ENCODE measurements around the gene RBM8A. TPM values are rescaled to one million over a fixed set of nuclear protein-coding genes. Genes with fewer than 3 reads are reported as not detected.

RBM8A gene
- total RNA-seq, 2 experiments from 2014 or later, result 293 to 330 TPM

- peak; percentile 62 for DNase-seq
- H3K4me3 Mint-ChIP-seq, result peak overlapping the region; percentile 85
- intact Hi-C loops (cut with DNase I, micrococcal nuclease), result loop anchor here in 1 of 2 experiments (5.0 kb wide), 1 partner anchor 90 kb away; no protein-coding TSS in a partner anchor
- peaks cover 44% of the 10 kb centered on the region for H3K4me1 Mint-ChIP-seq
- CTCF ChIA-PET, result interaction anchor here (0.6 to 6.1 kb wide), 8 partner anchors 14 to 117 kb away, joined by 3 to 46 read pairs (median 8); partner anchors contain the start of gene NUDT17
- peaks cover 7% of the 10 kb centered on the region for H3K9me3 Mint-ChIP-seq (ENCODE audit: low read depth)
- peaks cover 14% of the 10 kb centered on the region for H3K36me3 Mint-ChIP-seq (ENCODE audit: low read depth)
- peak; percentile 0 for ATAC-seq
- POLR2A ChIA-PET, result interaction anchor here (0.8 to 4.7 kb wide), 5 partner anchors 17 to 103 kb away, joined by 3 to 38 read pairs (median 4); partner anchors contain the start of genes PIAS3 and RBM8A
- H3K27ac Mint-ChIP-seq, result peak overlapping the region; percentile 91
- no peaks in the 10 kb centered on the region for H3K27me3 Mint-ChIP-seq
These were observed 35.1 kb upstream of the RBM8A start for GRCh38 chr1:145962157-145963102.

GRCh38 chr1:145961425-145962156 lies 34.3 kb upstream of the RBM8A start:
- Mint-ChIP-seq H3K4me3 (peak overlapping the region; percentile 85), H3K27ac (peak overlapping the region; percentile 91), H3K4me1 (peaks cover 46% of the 10 kb centered on the region), H3K27me3 (no peaks in the 10 kb centered on the region), H3K9me3 (ENCODE audit: low read depth) (no peaks in the 10 kb centered on the region), H3K36me3 (ENCODE audit: low read depth) (peaks cover 9% of the 10 kb centered on the region)
- CTCF ChIA-PET, result interaction anchor here (1.0 kb wide), 1 partner anchor 22 kb away, joined by 3 read pairs; no protein-coding TSS in a partner anchor
- DNase-seq, result peak; percentile 83
- ATAC-seq, result peak; percentile 2
- intact Hi-C loops (cut with DNase I, micrococcal nuclease), result loop anchor here in 1 of 2 experiments (5.0 kb wide), 1 partner anchor 91 kb away; no protein-coding TSS in a partner anchor
- POLR2A ChIA-PET, result interaction anchor here (1.2 to 4.7 kb wide), 3 partner anchors 34 to 103 kb away, joined by 4 to 38 read pairs (median 8); partner anchors contain the start of genes PIAS3 and RBM8A

- Mint-ChIP-seq H3K4me3 (peak overlapping the region; percentile 85), H3K27me3 (no peaks in the 10 kb centered on the region), H3K36me3 (ENCODE audit: low read depth) (peaks cover 9% of the 10 kb centered on the region), H3K27ac (peak overlapping the region; percentile 91), H3K4me1 (peaks cover 49% of the 10 kb centered on the region), H3K9me3 (ENCODE audit: low read depth) (no peaks in the 10 kb centered on the region)
- DNase-seq (no peak), ATAC-seq (no peak)
- POLR2A ChIA-PET, result interaction anchor here (2.4 to 4.7 kb wide), 2 partner anchors 34 to 91 kb away, joined by 8 to 38 read pairs; partner anchors contain the start of gene RBM8A
- CTCF ChIA-PET, result interaction anchor here (1.0 kb wide), 2 partner anchors 19 to 23 kb away, joined by 3 to 5 read pairs; no protein-coding TSS in a partner anchor
- intact Hi-C loops (cut with DNase I, micrococcal nuclease), result loop anchor here in 1 of 2 experiments (5.0 kb wide), 1 partner anchor 91 kb away; no protein-coding TSS in a partner anchor
These were observed 33.8 kb upstream of the RBM8A start for GRCh38 chr1:145961109-145961424.

GRCh38 chr1:145960468-145961108 lies 33.3 kb upstream of the RBM8A start:
- intact Hi-C loops (cut with DNase I, micrococcal nuclease), result loop anchor here in 1 of 2 experiments (5.0 kb wide), 1 partner anchor 92 kb away; no protein-coding TSS in a partner anchor
- ATAC-seq (no peak), DNase-seq (peak; percentile 71)
- Mint-ChIP-seq H3K9me3 (ENCODE audit: low read depth) (no peaks in the 10 kb centered on the region), H3K36me3 (ENCODE audit: low read depth) (peaks cover 9% of the 10 kb centered on the region), H3K4me3 (peak overlapping the region; percentile 85), H3K27ac (peak overlapping the region; percentile 91), H3K27me3 (no peaks in the 10 kb centered on the region), H3K4me1 (peaks cover 53% of the 10 kb centered on the region)
- POLR2A ChIA-PET, result interaction anchor here (2.4 kb wide), 1 partner anchor 33 kb away, joined by 8 read pairs; the partner anchor contains the start of gene RBM8A
- CTCF ChIA-PET, result interaction anchor here (1.0 kb wide), 2 partner anchors 18 to 23 kb away, joined by 3 to 5 read pairs; no protein-coding TSS in a partner anchor

GRCh38 chr1:145959957-145960467 lies 32.7 kb upstream of the RBM8A start:
- ATAC-seq (no peak), DNase-seq (no peak)
- Mint-ChIP-seq H3K36me3 (ENCODE audit: low read depth) (peaks cover 10% of the 10 kb centered on the region), H3K27ac (no peak overlapping the region), H3K4me3 (peak overlapping the region; percentile 85), H3K4me1 (peaks cover 55% of the 10 kb centered on the region), H3K27me3 (no peaks in the 10 kb centered on the region), H3K9me3 (ENCODE audit: low read depth) (no peaks in the 10 kb centered on the region)
- ChIA-PET POLR2A (interaction anchor here (0.8 kb wide), 1 partner anchor 33 kb away, joined by 5 read pairs; the partner anchor contains the start of gene RBM8A), CTCF (interaction anchor here (1.0 to 5.1 kb wide), 3 partner anchors 17 to 115 kb away, joined by 5 to 38 read pairs (median 10); partner anchors contain the start of gene NUDT17)
- intact Hi-C loops (cut with DNase I, micrococcal nuclease), result loop anchor here in 1 of 2 experiments (5.0 kb wide), 1 partner anchor 92 kb away; no protein-coding TSS in a partner anchor

GRCh38 chr1:145959333-145959732 lies 32.0 kb upstream of the RBM8A start:
- DNase-seq (no peak), ATAC-seq (no peak)
- Mint-ChIP-seq H3K36me3 (ENCODE audit: low read depth) (peaks cover 10% of the 10 kb centered on the region), H3K4me3 (peak overlapping the region; percentile 17), H3K9me3 (ENCODE audit: low read depth) (no peaks in the 10 kb centered on the region), H3K4me1 (peaks cover 60% of the 10 kb centered on the region), H3K27ac (peak overlapping the region; percentile 45), H3K27me3 (no peaks in the 10 kb centered on the region)
- POLR2A ChIA-PET, result interaction anchor here (0.8 to 3.5 kb wide), 3 partner anchors 20 to 32 kb away, joined by 5 to 43 read pairs (median 12); partner anchors contain the start of gene RBM8A
- CTCF ChIA-PET, result interaction anchor here (1.5 to 5.1 kb wide), 3 partner anchors 11 to 114 kb away, joined by 5 to 38 read pairs (median 10); partner anchors contain the start of gene NUDT17
- intact Hi-C loops (cut with DNase I, micrococcal nuclease), result no loop called here

- no peaks in the 10 kb centered on the region for H3K27me3 Mint-ChIP-seq
- DNase-seq (no peak), ATAC-seq (no peak)
- H3K9me3 Mint-ChIP-seq (ENCODE audit: low read depth), result no peaks in the 10 kb centered on the region
- intact Hi-C loops (cut with DNase I, micrococcal nuclease), result loop anchor here (1.0 kb wide), 6 partner anchors 31 to 99 kb away; partner anchors contain the start of genes PEX11B (in 1 of the 2), PIAS3 (in 1 of the 2), RBM8A (in 1 of the 2) and TXNIP (in 1 of the 2)
- no peak overlapping the region for H3K27ac Mint-ChIP-seq
- peaks cover 10% of the 10 kb centered on the region for H3K36me3 Mint-ChIP-seq (ENCODE audit: low read depth)
- ChIA-PET CTCF (interaction anchor here (0.7 to 5.1 kb wide), 7 partner anchors 11 to 114 kb away, joined by 3 to 38 read pairs (median 5); partner anchors contain the start of genes NUDT17 and RBM8A), POLR2A (interaction anchor here (0.7 to 3.5 kb wide), 6 partner anchors 21 to 113 kb away, joined by 3 to 43 read pairs (median 8); partner anchors contain the start of genes ANKRD35, NUDT17, PIAS3 and RBM8A)
- peak overlapping the region; percentile 87 for H3K4me3 Mint-ChIP-seq
- peaks cover 63% of the 10 kb centered on the region for H3K4me1 Mint-ChIP-seq
These were observed 31.4 kb upstream of the RBM8A start for GRCh38 chr1:145958734-145959133.

- Mint-ChIP-seq H3K9me3 (ENCODE audit: low read depth) (no peaks in the 10 kb centered on the region), H3K36me3 (ENCODE audit: low read depth) (peaks cover 16% of the 10 kb centered on the region), H3K4me3 (peak within 1 kb of the TSS; percentile 87), H3K27me3 (no peaks in the 10 kb centered on the region), H3K4me1 (peaks cover 59% of the 10 kb centered on the region), H3K27ac (peak within 1 kb of the TSS; percentile 93)
- intact Hi-C loops (cut with DNase I, micrococcal nuclease), result loop anchor here (1.0 to 2.0 kb wide), 9 partner anchors 22 to 99 kb away; partner anchors contain the start of genes PIAS3 (in 2 of the 2), RBM8A (in 2 of the 2), ANKRD35 (in 1 of the 2) and PEX11B (in 1 of the 2)
- ChIA-PET CTCF (interaction anchor here (0.6 to 5.1 kb wide), 15 partner anchors 12 to 359 kb away, joined by 3 to 38 read pairs (median 4); partner anchors contain the start of genes NUDT17, PIAS3, RBM8A and TXNIP), POLR2A (interaction anchor here (0.7 to 3.5 kb wide), 10 partner anchors 22 to 112 kb away, joined by 3 to 43 read pairs (median 4); partner anchors contain the start of genes ANKRD35, NUDT17, PIAS3 and RBM8A)
- ATAC-seq, result peak; percentile 89
- DNase-seq, result peak; percentile 98
These were observed 30.4 kb upstream of the RBM8A start, which contains the start of gene LIX1L for GRCh38 chr1:145957443-145958319. Gene LIX1L, minus strand, starts transcription at chr1:145958017. Its CDS starts 90 bp downstream, at chr1:145957927.

All from activated CD4-positive, alpha-beta T cell treated with anti-CD3 and anti-CD28 coated beads for 36 hours (primary cell).